Subcutaneous abdominal adipose tissue (tissue), 5 donors: ENCODE results near the gene USP40.

Experiments used
- H3K27ac ChIP-seq: one replicate; pipeline ENCODE4 v1.7.0; 2013; ENCODE audit warnings: low read depth, mild to moderate bottlenecking, inconsistent platforms, low read length, moderate library complexity
- H3K27me3 ChIP-seq, 5 donors: one replicate each; pipeline ENCODE4 v1.7.0; 2013; ENCODE audit warnings: low read length in 5 of 5, inconsistent platforms in 1 of 5; ENCODE audit not compliant: control insufficient read depth in 5 of 5, insufficient read depth in 4 of 5
- H3K36me3 ChIP-seq, 5 donors: one replicate each; pipeline ENCODE4 v1.7.0; 2013; ENCODE audit warnings: low read length in 5 of 5; ENCODE audit not compliant: control insufficient read depth in 5 of 5, insufficient read depth in 5 of 5
- H3K4me1 ChIP-seq, 5 donors: one replicate each; pipeline ENCODE4 v1.7.0; 2013; ENCODE audit warnings: low read length in 5 of 5, mild to moderate bottlenecking in 3 of 5, moderate library complexity in 1 of 5; ENCODE audit not compliant: control insufficient read depth in 5 of 5, insufficient read depth in 5 of 5
- H3K4me3 ChIP-seq, 5 donors: one replicate each; pipeline ENCODE4 v1.7.0; 2013; ENCODE audit warnings: low read length in 5 of 5, low read depth in 1 of 5
- H3K9ac ChIP-seq, 5 donors: one replicate each; pipeline ENCODE4 v1.7.0; 2013; ENCODE audit warnings: low read length in 5 of 5, mild to moderate bottlenecking in 4 of 5, moderate library complexity in 3 of 5
- H3K9me3 ChIP-seq, 5 donors: one replicate each; pipeline ENCODE4 v1.7.0; 2013; ENCODE audit warnings: low read length in 5 of 5; ENCODE audit not compliant: control insufficient read depth in 5 of 5
- donor health status: healthy.
- donor health status: healthy.
- donor health status: healthy.
- donor health status: healthy.
- donor health status: healthy.

USP40 gene

GRCh38 chr2:233556881-233557736 lies 9.5 kb downstream of the USP40 start:
- Histone ChIP-seq H3K27ac (no peak overlapping the region), H3K27me3 (no peaks in the 10 kb centered on the region), H3K4me1 (no peaks in the 10 kb centered on the region), H3K9me3 (no peaks in the 10 kb centered on the region), H3K4me3 (no peak overlapping the region), H3K36me3 (peaks cover 32 to 55% (median 53%) of the 10 kb centered on the region in 5 donors), H3K9ac (no peak overlapping the region)

GRCh38 chr2:233553366-233553765 lies 13.2 kb downstream of the USP40 start:
- H3K4me3 ChIP-seq, result no peak overlapping the region
- H3K36me3 ChIP-seq, result peaks cover 25 to 63% (median 53%) of the 10 kb centered on the region in 5 donors

GRCh38 chr2:233551491-233551890 lies 15.1 kb downstream of the USP40 start:
- Histone ChIP-seq H3K9me3 (no peaks in the 10 kb centered on the region), H3K36me3 (peaks cover 34 to 69% (median 59%) of the 10 kb centered on the region in 5 donors), H3K27ac (no peak overlapping the region), H3K4me1 (peaks cover 0 to 3% (median 0%) of the 10 kb centered on the region in 5 donors), H3K27me3 (no peaks in the 10 kb centered on the region), H3K9ac (no peak overlapping the region), H3K4me3 (no peak overlapping the region)

More at GRCh38 chr2:233553366-233553765, 13.2 kb downstream of the USP40 start:
- peaks cover 0 to 3% (median 0%) of the 10 kb centered on the region in 5 donors for H3K4me1 ChIP-seq
- H3K27ac ChIP-seq, result no peak overlapping the region
- H3K9me3 ChIP-seq, result no peaks in the 10 kb centered on the region
- no peaks in the 10 kb centered on the region for H3K27me3 ChIP-seq
- H3K9ac ChIP-seq, result no peak overlapping the region

- Histone ChIP-seq H3K9ac (no peak overlapping the region), H3K27me3 (no peaks in the 10 kb centered on the region), H3K4me3 (no peak overlapping the region), H3K9me3 (no peaks in the 10 kb centered on the region), H3K4me1 (peaks cover 0 to 3% (median 0%) of the 10 kb centered on the region in 5 donors), H3K27ac (no peak overlapping the region), H3K36me3 (peaks cover 38 to 71% (median 56%) of the 10 kb centered on the region in 5 donors)
Measured at GRCh38 chr2:233546774-233547173, 19.8 kb downstream of the USP40 start.

GRCh38 chr2:233546101-233546500 lies 20.5 kb downstream of the USP40 start:
- Histone ChIP-seq H3K36me3 (peaks cover 41 to 64% (median 52%) of the 10 kb centered on the region in 5 donors), H3K4me1 (no peaks in the 10 kb centered on the region), H3K27me3 (no peaks in the 10 kb centered on the region), H3K9ac (no peak overlapping the region), H3K9me3 (no peaks in the 10 kb centered on the region), H3K4me3 (no peak overlapping the region), H3K27ac (no peak overlapping the region)

GRCh38 chr2:233544200-233544610 lies 22.4 kb downstream of the USP40 start:
- Histone ChIP-seq H3K4me1 (no peaks in the 10 kb centered on the region), H3K9ac (no peak overlapping the region), H3K9me3 (no peaks in the 10 kb centered on the region), H3K27me3 (no peaks in the 10 kb centered on the region), H3K27ac (no peak overlapping the region), H3K36me3 (peaks cover 41 to 63% (median 57%) of the 10 kb centered on the region in 5 donors), H3K4me3 (no peak overlapping the region)

- peaks cover 36 to 58% (median 43%) of the 10 kb centered on the region in 5 donors for H3K36me3 ChIP-seq
Measured at GRCh38 chr2:233542507-233542906, 24.1 kb downstream of the USP40 start.

GRCh38 chr2:233538741-233539140 lies 27.8 kb downstream of the USP40 start:
- no peaks in the 10 kb centered on the region for H3K27me3 ChIP-seq
- no peaks in the 10 kb centered on the region for H3K4me1 ChIP-seq
- H3K27ac ChIP-seq, result no peak overlapping the region
- H3K9me3 ChIP-seq, result no peaks in the 10 kb centered on the region
- no peak overlapping the region for H3K4me3 ChIP-seq
- H3K36me3 ChIP-seq, result peaks cover 8 to 41% (median 21%) of the 10 kb centered on the region in 5 donors
- H3K9ac ChIP-seq, result no peak overlapping the region

More at GRCh38 chr2:233542507-233542906, 24.1 kb downstream of the USP40 start:
- Histone ChIP-seq H3K27me3 (no peaks in the 10 kb centered on the region), H3K9ac (no peak overlapping the region), H3K4me1 (no peaks in the 10 kb centered on the region), H3K9me3 (no peaks in the 10 kb centered on the region), H3K27ac (peak overlapping the region; percentile 52), H3K4me3 (no peak overlapping the region)

GRCh38 chr2:233535271-233535670 lies 31.3 kb downstream of the USP40 start:
- Histone ChIP-seq H3K36me3 (peaks cover 2 to 44% (median 20%) of the 10 kb centered on the region in 5 donors), H3K9ac (no peak overlapping the region), H3K27me3 (no peaks in the 10 kb centered on the region), H3K27ac (no peak overlapping the region), H3K4me1 (peaks cover 0 to 4% (median 0%) of the 10 kb centered on the region in 5 donors), H3K9me3 (no peaks in the 10 kb centered on the region), H3K4me3 (no peak overlapping the region)

- H3K9ac ChIP-seq, result no peak overlapping the region
- H3K4me1 ChIP-seq, result peaks cover 0 to 4% (median 3%) of the 10 kb centered on the region in 5 donors
- no peaks in the 10 kb centered on the region for H3K9me3 ChIP-seq
- H3K27me3 ChIP-seq, result no peaks in the 10 kb centered on the region
- H3K36me3 ChIP-seq, result peaks cover 2 to 43% (median 15%) of the 10 kb centered on the region in 5 donors
- H3K4me3 ChIP-seq, result no peak overlapping the region
- no peak overlapping the region for H3K27ac ChIP-seq
Measured at GRCh38 chr2:233532971-233533370, 33.6 kb downstream of the USP40 start.
